Fibroblast of lung (primary cell): Measurements from ENCODE around the gene LRSAM1. TPM values are rescaled to one million over a fixed set of nuclear protein-coding genes. Genes with fewer than 3 reads are reported as not detected.

Experiments
- DNase-seq, 2 donors: peaks; one replicate each; pipeline versions ENCODE4 v3.0.0 to v3.0.0-alpha.2; 2010; ENCODE audit warnings: low read depth in 2 of 2
- H2AFZ ChIP-seq: 2 replicates; pipeline ENCODE4 v1.5.1; 2012; ENCODE audit warnings: low read length, control low read depth, inconsistent platforms
- H3K27ac ChIP-seq: 2 replicates; pipeline ENCODE4 v1.5.1; 2011; ENCODE audit warnings: low read length, control low read depth; ENCODE audit not compliant: insufficient read depth
- H3K27me3 ChIP-seq: 2 replicates; pipeline ENCODE4 v1.5.1; 2011; ENCODE audit warnings: mild to moderate bottlenecking, low read length; ENCODE audit not compliant: control insufficient read depth, insufficient read depth
- H3K36me3 ChIP-seq: 2 replicates; pipeline ENCODE4 v1.5.1; 2011; ENCODE audit warnings: low read length; ENCODE audit not compliant: control insufficient read depth, insufficient read depth
- H3K4me1 ChIP-seq: 2 replicates; pipeline ENCODE4 v1.5.1; 2011; ENCODE audit warnings: low read length; ENCODE audit not compliant: control insufficient read depth, insufficient read depth; ENCODE audit errors: extremely low read depth
- H3K4me2 ChIP-seq: 2 replicates; pipeline ENCODE4 v1.5.1; 2011; ENCODE audit warnings: low read length, control low read depth; ENCODE audit not compliant: insufficient read depth; ENCODE audit errors: extremely low read depth
- H3K4me3 ChIP-seq, 4 experiments: fragments of 200-600 bp in 1 of 4; sonication (generic) in 1 of 4; replicated peaks in 1 of 4; 2 replicates each; pipeline ENCODE4 v1.5.1; 2011 to 2016; ENCODE audit warnings: low read length in 4 of 4, low read depth in 3 of 4, mild to moderate bottlenecking in 3 of 4, control low read depth in 2 of 4, inconsistent platforms in 1 of 4, mixed read lengths in 1 of 4; ENCODE audit not compliant: insufficient read depth in 1 of 4; ENCODE audit errors: control extremely low read depth in 1 of 4
- H3K79me2 ChIP-seq: 2 replicates; pipeline ENCODE4 v1.5.1; 2012; ENCODE audit warnings: mild to moderate bottlenecking, low read length, inconsistent platforms; ENCODE audit not compliant: control insufficient read depth, insufficient read depth
- H3K9ac ChIP-seq: 2 replicates; pipeline ENCODE4 v1.5.1; 2011; ENCODE audit warnings: mild to moderate bottlenecking, low read length, control low read depth; ENCODE audit not compliant: insufficient read depth
- H3K9me3 ChIP-seq: 2 replicates; pipeline ENCODE4 v1.5.1; 2012; ENCODE audit warnings: low read depth, low read length; ENCODE audit not compliant: control insufficient read depth, insufficient read depth
- H4K20me1 ChIP-seq: 2 replicates; pipeline ENCODE4 v1.5.1; 2011; ENCODE audit warnings: low read length; ENCODE audit not compliant: control insufficient read depth, insufficient read depth; ENCODE audit errors: extremely low read depth
- CTCF ChIP-seq, 2 donors: IDR thresholded peaks in 1 of 2; conservative IDR thresholded peaks in 1 of 2; 1 replicate in 1 of 2; 2 replicates in 1 of 2; pipeline ENCODE4 v1.5.1; 2011 to 2012; ENCODE audit warnings: low read length in 2 of 2, control low read depth in 1 of 2, inconsistent platforms in 1 of 2, low read depth in 1 of 2, mild to moderate bottlenecking in 1 of 2
- EZH2 ChIP-seq: IDR thresholded peaks from 2 replicates; pipeline ENCODE4 v1.5.1; 2012; ENCODE audit warnings: low read length, control low read depth, mild to moderate bottlenecking; ENCODE audit errors: missing control alignments
- polyA plus RNA-seq, 2 donors: library from polyadenylated mRNA; depleted of rRNA in 1 of 2; stranded (reverse) in 1 of 2; unstranded in 1 of 2; fragments of >200 nt; gene quantifications; 2 replicates each; pipeline ENCODE4 v1.2.1, GENCODE V29; 2011 to 2012; ENCODE audit warnings: missing spikeins in 1 of 2
- total RNA-seq: library from RNA; depleted of rRNA; stranded (reverse); fragments of >200 nt; gene quantifications from 2 replicates; pipeline ENCODE4 v1.2.1, GENCODE V29; 2014

Gene LRSAM1
- total and polyA plus RNA-seq, 2 donors (not counting 1 experiment from before 2014, with no cell fraction given): 6.8 to 18.0 TPM

GRCh38 chr9:127546125-127546832 lies 95.0 kb downstream of the LRSAM1 start:
- no peak overlapping the region for H2AFZ ChIP-seq
- H3K4me2 ChIP-seq: peak overlapping the region; percentile 48
- DNase-seq: no peak
- H3K4me3 ChIP-seq: no peak overlapping the region
- no peak overlapping the region for H3K9ac ChIP-seq
- H3K27ac ChIP-seq: peak overlapping the region; percentile 75
- peaks cover 23% of the 10 kb centered on the region for H3K36me3 ChIP-seq
- no peak for TF ChIP-seq EZH2
- TF ChIP-seq CTCF (conservative IDR thresholded peaks at IDR 0.05 in 1 of 2, IDR thresholded peaks at IDR 0.05 in 1 of 2; ENCODE audit: low read depth in 1 of 2, low read length in 2 of 2): no peak
- H3K79me2 ChIP-seq: peaks cover 98% of the 10 kb centered on the region
- peaks cover 5% of the 10 kb centered on the region for H4K20me1 ChIP-seq
- H3K9me3 ChIP-seq: no peaks in the 10 kb centered on the region
- H3K27me3 ChIP-seq: no peaks in the 10 kb centered on the region
- H3K4me1 ChIP-seq: peaks cover 55% of the 10 kb centered on the region

GRCh38 chr9:127548352-127548881 lies 97.1 kb downstream of the LRSAM1 start:
- no peak overlapping the region for H3K4me2 ChIP-seq
- no peak overlapping the region for H3K4me3 ChIP-seq
- no peaks in the 10 kb centered on the region for H3K27me3 ChIP-seq
- peaks cover 21% of the 10 kb centered on the region for H3K36me3 ChIP-seq
- peaks cover 98% of the 10 kb centered on the region for H3K79me2 ChIP-seq
- H4K20me1 ChIP-seq: peaks cover 7% of the 10 kb centered on the region
- no peak for DNase-seq
- H2AFZ ChIP-seq: no peak overlapping the region
- H3K9ac ChIP-seq: no peak overlapping the region
- TF ChIP-seq CTCF (conservative IDR thresholded peaks at IDR 0.05 in 1 of 2, IDR thresholded peaks at IDR 0.05 in 1 of 2; ENCODE audit: low read depth in 1 of 2, low read length in 2 of 2): no peak
- TF ChIP-seq EZH2: no peak
- H3K9me3 ChIP-seq: no peaks in the 10 kb centered on the region
- no peak overlapping the region for H3K27ac ChIP-seq
- peaks cover 44% of the 10 kb centered on the region for H3K4me1 ChIP-seq

- Histone ChIP-seq H3K27me3 (no peaks in the 10 kb centered on the region), H3K4me2 (no peak overlapping the region), H3K9ac (no peak overlapping the region), H3K27ac (no peak overlapping the region), H3K9me3 (no peaks in the 10 kb centered on the region), H3K79me2 (peaks cover 98% of the 10 kb centered on the region), H4K20me1 (peaks cover 7% of the 10 kb centered on the region), H3K4me3 (no peak overlapping the region), H3K36me3 (peaks cover 25% of the 10 kb centered on the region), H3K4me1 (peaks cover 42% of the 10 kb centered on the region), H2AFZ (no peak overlapping the region)
- DNase-seq: no peak
- no peak for TF ChIP-seq EZH2
- TF ChIP-seq CTCF (conservative IDR thresholded peaks at IDR 0.05 in 1 of 2, IDR thresholded peaks at IDR 0.05 in 1 of 2; ENCODE audit: low read depth in 1 of 2, low read length in 2 of 2): no peak
Observed at GRCh38 chr9:127549218-127549617, 97.9 kb downstream of the LRSAM1 start.
